H9 (cell line): ENCODE measurements around the gene RBM19. TPM values are rescaled to one million over a fixed set of nuclear protein-coding genes. Genes with fewer than 3 reads are reported as not detected.
"Not testable (repeated sequence)": the region's sequence is repeated elsewhere in the genome, so short reads cannot be mapped to it uniquely, and the experiment has no call there.

Source experiments
- DNase-seq: peaks from one replicate; pipeline ENCODE4 v3.0.0-alpha.2; 2017
- H2AFZ ChIP-seq: one replicate; pipeline ENCODE4 v1.6.1; 2013; ENCODE audit warnings: mild to moderate bottlenecking, low read length, control low read depth, moderate library complexity
- H2AK5ac ChIP-seq: 2 replicates; pipeline ENCODE4 v1.6.1; 2013; ENCODE audit warnings: low read length, control low read depth, mixed read lengths; ENCODE audit not compliant: insufficient read length
- H2BK120ac ChIP-seq: one replicate; pipeline ENCODE4 v1.6.1; 2013; ENCODE audit warnings: low read depth, mild to moderate bottlenecking, low read length, control low read depth, inconsistent platforms; ENCODE audit not compliant: poor library complexity, severe bottlenecking
- H2BK12ac ChIP-seq: 2 replicates; pipeline ENCODE4 v1.6.1; 2013; ENCODE audit warnings: low read length, control low read depth, mixed read lengths, low read depth; ENCODE audit not compliant: insufficient read length
- H2BK15ac ChIP-seq: 2 replicates; pipeline ENCODE4 v1.6.1; 2013; ENCODE audit warnings: low read depth, low read length, control low read depth
- H2BK20ac ChIP-seq: one replicate; pipeline ENCODE4 v1.6.1; 2013; ENCODE audit warnings: low read depth, mild to moderate bottlenecking, low read length, control low read depth, inconsistent platforms; ENCODE audit not compliant: poor library complexity, severe bottlenecking
- H2BK5ac ChIP-seq: 2 replicates; pipeline ENCODE4 v1.6.1; 2013; ENCODE audit warnings: low read length, control low read depth, mixed read lengths; ENCODE audit not compliant: insufficient read length
- H3K14ac ChIP-seq: 2 replicates; pipeline ENCODE4 v1.6.1; 2013; ENCODE audit warnings: low read length, control low read depth; ENCODE audit not compliant: insufficient read depth
- H3K18ac ChIP-seq: 2 replicates; pipeline ENCODE4 v1.6.1; 2013; ENCODE audit warnings: low read depth, mild to moderate bottlenecking, mixed read lengths, low read length, control low read depth; ENCODE audit not compliant: insufficient read length
- H3K23ac ChIP-seq: 2 replicates; pipeline ENCODE4 v1.6.1; 2013; ENCODE audit warnings: low read length, control low read depth, mixed read lengths, low read depth; ENCODE audit not compliant: insufficient read length
- H3K23me2 ChIP-seq: 2 replicates; pipeline ENCODE4 v1.6.1; 2013; ENCODE audit warnings: low read depth, mild to moderate bottlenecking, mixed read lengths, low read length, control low read depth; ENCODE audit not compliant: insufficient read length, poor library complexity, severe bottlenecking
- H3K27ac ChIP-seq: 2 replicates; pipeline ENCODE4 v1.5.1; 2013; ENCODE audit warnings: low read length, control low read depth, mixed read lengths, low read depth; ENCODE audit not compliant: insufficient read length
- H3K27me3 ChIP-seq: 2 replicates; pipeline ENCODE4 v1.6.1; 2013; ENCODE audit warnings: low read length, control low read depth, inconsistent platforms; ENCODE audit not compliant: insufficient read depth
- H3K4ac ChIP-seq: 2 replicates; pipeline ENCODE4 v1.6.1; 2013; ENCODE audit warnings: low read depth, mild to moderate bottlenecking, control low read depth, inconsistent platforms, low read length, moderate library complexity
- H3K4me1 ChIP-seq: 2 replicates; pipeline ENCODE4 v1.6.1; 2013; ENCODE audit warnings: low read length, control low read depth, inconsistent platforms; ENCODE audit not compliant: insufficient read depth
- H3K4me2 ChIP-seq: 2 replicates; pipeline ENCODE4 v1.6.1; 2013; ENCODE audit warnings: low read length, control low read depth, mixed read lengths; ENCODE audit not compliant: insufficient read length, insufficient read depth
- H3K56ac ChIP-seq: 2 replicates; pipeline ENCODE4 v1.6.1; 2013; ENCODE audit warnings: low read depth, mild to moderate bottlenecking, mixed read lengths, low read length, control low read depth; ENCODE audit not compliant: insufficient read length
- H3K79me1 ChIP-seq: 2 replicates; pipeline ENCODE4 v1.6.1; 2013; ENCODE audit warnings: low read depth, mild to moderate bottlenecking, moderate library complexity, low read length, control low read depth, inconsistent platforms; ENCODE audit not compliant: insufficient read depth, poor library complexity, severe bottlenecking
- H3K79me2 ChIP-seq: 2 replicates; pipeline ENCODE4 v1.6.1; 2013; ENCODE audit warnings: low read length, control low read depth, inconsistent platforms; ENCODE audit not compliant: insufficient read depth
- H3K9ac ChIP-seq: 2 replicates; pipeline ENCODE4 v1.6.1; 2013; ENCODE audit warnings: low read length, control low read depth, mixed read lengths; ENCODE audit not compliant: insufficient read length; ENCODE audit errors: extremely low read depth
- H3K9me3 ChIP-seq: one replicate; pipeline ENCODE4 v1.6.1; 2013; ENCODE audit warnings: low read depth, low read length, inconsistent platforms; ENCODE audit not compliant: control insufficient read depth
- H3T11ph ChIP-seq: one replicate; pipeline ENCODE4 v1.6.1; 2013; ENCODE audit warnings: mild to moderate bottlenecking, low read length, control low read depth, inconsistent platforms
- H4K20me1 ChIP-seq: one replicate; pipeline ENCODE4 v1.6.1; 2013; ENCODE audit not compliant: control insufficient read depth, insufficient read length, insufficient read depth
- H4K5ac ChIP-seq: 2 replicates; pipeline ENCODE4 v1.6.1; 2013; ENCODE audit warnings: low read depth, mild to moderate bottlenecking, mixed read lengths, low read length, control low read depth; ENCODE audit not compliant: insufficient read length
- H4K8ac ChIP-seq: replicated peaks from 2 replicates; pipeline ENCODE4 v1.6.1; 2013; ENCODE audit warnings: low read length, control low read depth, mixed read lengths, low read depth; ENCODE audit not compliant: insufficient read length
- H4K91ac ChIP-seq: 2 replicates; pipeline ENCODE4 v1.6.1; 2013; ENCODE audit warnings: low read depth, mild to moderate bottlenecking, moderate library complexity, mixed read lengths, low read length, control low read depth; ENCODE audit not compliant: insufficient read length
- H3K27ac Mint-ChIP-seq, 3 experiments: 2 replicates in 2 of 3; 3 replicates in 1 of 3; pipeline ENCODE4 v1.8.0; 2020 to 2021; ENCODE audit warnings: mixed read lengths in 3 of 3, mild to moderate bottlenecking in 1 of 3, moderate library complexity in 1 of 3
- H3K27me3 Mint-ChIP-seq: 2 replicates; pipeline ENCODE4 v1.8.0; 2021; ENCODE audit warnings: low read depth, mild to moderate bottlenecking, moderate library complexity, mixed read lengths
- H3K36me3 Mint-ChIP-seq, 3 experiments: 2 replicates in 2 of 3; 3 replicates in 1 of 3; pipeline ENCODE4 v1.8.0; 2020 to 2021; ENCODE audit warnings: low read depth in 3 of 3, mixed read lengths in 3 of 3; ENCODE audit not compliant: insufficient read depth in 1 of 3
- H3K4me1 Mint-ChIP-seq, 2 experiments: 2 replicates each; pipeline ENCODE4 v1.8.0; 2020; ENCODE audit warnings: mixed read lengths in 2 of 2
- H3K4me3 Mint-ChIP-seq, 2 experiments: 2 replicates in 1 of 2; 3 replicates in 1 of 2; pipeline ENCODE4 v1.8.0; 2020 to 2021; ENCODE audit warnings: mild to moderate bottlenecking in 2 of 2, mixed read lengths in 2 of 2, moderate library complexity in 1 of 2
- H3K9me3 Mint-ChIP-seq, 2 experiments: 2 replicates in 1 of 2; 3 replicates in 1 of 2; pipeline ENCODE4 v1.8.0; 2020; ENCODE audit warnings: mild to moderate bottlenecking in 2 of 2, mixed read lengths in 2 of 2, moderate library complexity in 1 of 2
- WGBS: extraction: QIAGEN DNeasy Blood & Tissue Kit; methylation state at CpG from one replicate; pipeline ENCODE4 v1.1.7; 2013; ENCODE audit warnings: missing lambda C conversion rate, low lambda C conversion rate, mixed read lengths; ENCODE audit not compliant: insufficient read length; ENCODE audit errors: extremely low coverage; 5-methylcytosine and 5-hydroxymethylcytosine counted together
- total RNA-seq: library from RNA; stranded (reverse); gene quantifications from 2 replicates; pipeline ENCODE4 v1.2.1, GENCODE V29; 2021
- TF ChIP-seq, protein P1 (sequence below): fragments of 200-600 bp; sonication (generic); conservative IDR thresholded peaks from 3 replicates; pipeline ENCODE4 v1.8.0; 2021; ENCODE audit warnings: antibody characterized with exemption, mild to moderate bottlenecking

Gene RBM19
- total RNA-seq, 1 experiment from 2014 or later, result 32.2 TPM

DNA sequence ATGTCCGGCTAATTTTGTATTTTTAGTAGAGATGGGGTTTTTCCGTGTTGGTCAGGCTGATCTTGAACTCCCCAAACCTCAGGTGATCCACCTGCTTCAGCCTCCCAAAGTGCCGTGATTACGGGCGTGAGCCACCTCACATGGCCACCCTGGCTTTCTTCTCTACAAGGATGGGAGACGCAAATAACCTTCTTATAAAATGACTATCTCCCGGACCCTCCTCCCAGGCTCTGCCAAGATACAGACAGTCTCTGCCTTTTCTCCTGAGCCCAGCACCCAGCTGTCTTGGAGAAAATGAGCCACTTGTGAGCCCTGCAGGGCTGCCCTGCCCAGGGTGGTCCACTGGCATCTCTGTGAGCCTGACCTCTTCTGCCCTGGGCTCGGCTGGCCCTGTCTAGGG, 34.7 kb upstream of the RBM19 start:
- no peak overlapping the region for H2BK5ac ChIP-seq
- H4K91ac ChIP-seq, result no peak overlapping the region
- H2BK20ac ChIP-seq, result no peak overlapping the region
- H2AK5ac ChIP-seq, result no peak overlapping the region
- DNase-seq, result no peak
- H3K23me2 ChIP-seq, result no peaks in the 10 kb centered on the region
- Mint-ChIP-seq H3K27me3 (peaks cover 71% of the 10 kb centered on the region), H3K4me1 (peaks cover 1 to 5% of the 10 kb centered on the region in 2 experiments; a peak in 2 of 4 replicates), H3K9me3 (peaks cover 0 to 4% of the 10 kb centered on the region in 2 experiments; a peak in 2 of 5 replicates), H3K27ac (no peak overlapping the region), H3K4me3 (no peak overlapping the region), H3K36me3 (peaks cover 0 to 2% (median 0%) of the 10 kb centered on the region in 3 experiments; a peak in 1 of 7 replicates)
- peak overlapping the region; percentile 52; the same call in 1 of the 2 replicates for H3K14ac ChIP-seq
- H3K9me3 ChIP-seq, result no peaks in the 10 kb centered on the region
- no peak overlapping the region for H3K56ac ChIP-seq
- TF ChIP-seq, protein P1, sequence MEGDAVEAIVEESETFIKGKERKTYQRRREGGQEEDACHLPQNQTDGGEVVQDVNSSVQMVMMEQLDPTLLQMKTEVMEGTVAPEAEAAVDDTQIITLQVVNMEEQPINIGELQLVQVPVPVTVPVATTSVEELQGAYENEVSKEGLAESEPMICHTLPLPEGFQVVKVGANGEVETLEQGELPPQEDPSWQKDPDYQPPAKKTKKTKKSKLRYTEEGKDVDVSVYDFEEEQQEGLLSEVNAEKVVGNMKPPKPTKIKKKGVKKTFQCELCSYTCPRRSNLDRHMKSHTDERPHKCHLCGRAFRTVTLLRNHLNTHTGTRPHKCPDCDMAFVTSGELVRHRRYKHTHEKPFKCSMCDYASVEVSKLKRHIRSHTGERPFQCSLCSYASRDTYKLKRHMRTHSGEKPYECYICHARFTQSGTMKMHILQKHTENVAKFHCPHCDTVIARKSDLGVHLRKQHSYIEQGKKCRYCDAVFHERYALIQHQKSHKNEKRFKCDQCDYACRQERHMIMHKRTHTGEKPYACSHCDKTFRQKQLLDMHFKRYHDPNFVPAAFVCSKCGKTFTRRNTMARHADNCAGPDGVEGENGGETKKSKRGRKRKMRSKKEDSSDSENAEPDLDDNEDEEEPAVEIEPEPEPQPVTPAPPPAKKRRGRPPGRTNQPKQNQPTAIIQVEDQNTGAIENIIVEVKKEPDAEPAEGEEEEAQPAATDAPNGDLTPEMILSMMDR, result no peak
- H3K18ac ChIP-seq, result no peak overlapping the region
- H3K4me2 ChIP-seq, result no peak overlapping the region
- no peak overlapping the region for H3K9ac ChIP-seq
- H3K79me1 ChIP-seq, result no peaks in the 10 kb centered on the region
- no peak overlapping the region for H3K27ac ChIP-seq
- H2AFZ ChIP-seq, result no peak overlapping the region
- H4K5ac ChIP-seq, result no peak overlapping the region
- H3K23ac ChIP-seq, result no peak overlapping the region
- H2BK12ac ChIP-seq, result no peak overlapping the region
- H3K4ac ChIP-seq, result no peak overlapping the region
- no peak overlapping the region for H2BK15ac ChIP-seq
- H3T11ph ChIP-seq, result no peak overlapping the region
- no peaks in the 10 kb centered on the region for H3K4me1 ChIP-seq
- H4K20me1 ChIP-seq, result no peaks in the 10 kb centered on the region
- no peaks in the 10 kb centered on the region for H3K79me2 ChIP-seq
- H3K27me3 ChIP-seq, result no peaks in the 10 kb centered on the region; the same call in 1 of the 2 replicates
- no CpG with 5 or more reads among the region's 8 CpGs for WGBS
- no peak overlapping the region for H2BK120ac ChIP-seq
- no peak overlapping the region for H4K8ac ChIP-seq

DNA sequence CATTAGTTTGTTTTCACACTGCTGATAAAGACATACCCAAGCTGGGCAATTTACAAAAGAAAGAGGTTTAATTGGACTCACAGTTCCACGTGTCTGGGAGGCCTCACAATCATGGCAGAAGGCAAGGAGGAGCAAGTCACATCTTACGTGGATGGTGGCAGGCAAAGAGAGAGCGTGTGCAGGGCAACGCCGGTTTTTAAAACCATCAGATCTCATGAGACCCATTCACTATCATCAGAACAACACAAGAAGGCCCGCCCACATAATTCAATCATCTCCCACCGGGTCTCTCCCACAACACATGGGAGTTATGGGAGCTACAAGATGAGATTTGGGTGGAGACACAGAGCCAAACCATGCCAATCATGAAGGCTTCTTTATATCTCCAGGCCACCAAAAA, 34.1 kb upstream of the RBM19 start:
- H3K27me3 Mint-ChIP-seq, result peaks cover 71% of the 10 kb centered on the region
- not testable (repeated sequence) for H3K4me2 ChIP-seq

More for the DNA sequence above, 34.1 kb upstream of the RBM19 start:
- H3K79me1 ChIP-seq, H3K36me3 Mint-ChIP-seq, H3K4me1 ChIP-seq, H4K8ac ChIP-seq, DNase-seq, H3K4ac ChIP-seq, H3K4me3 Mint-ChIP-seq, H2AK5ac ChIP-seq, H2BK12ac ChIP-seq, H4K20me1 ChIP-seq, H2BK5ac ChIP-seq, H3K9me3 Mint-ChIP-seq, H3K79me2 ChIP-seq, H3K4me1 Mint-ChIP-seq, H3K23ac ChIP-seq, H3K14ac ChIP-seq, H3K18ac ChIP-seq, H3K27ac Mint-ChIP-seq, H4K5ac ChIP-seq, H3K23me2 ChIP-seq, H3K27me3 ChIP-seq, H3K27ac ChIP-seq, H3T11ph ChIP-seq, H2BK20ac ChIP-seq, H3K56ac ChIP-seq, H2BK15ac ChIP-seq, H2AFZ ChIP-seq, H4K91ac ChIP-seq, H2BK120ac ChIP-seq, H3K9me3 ChIP-seq, H3K9ac ChIP-seq: not testable (repeated sequence)
- WGBS, result no CpG with 5 or more reads among the region's 7 CpGs
